ENCODE results near the gene SHISA8. TPM values are rescaled to one million over a fixed set of nuclear protein-coding genes. Genes with fewer than 3 reads are reported as not detected.
A peak's percentile ranks its signal among the peaks of the same experiment; 100 is the strongest.

Gene SHISA8
- total and polyA plus RNA-seq, 2 of the 13 experiments (the other 11 are each of a cell fraction or from before 2014, with no cell fraction given): not detected

DNA sequence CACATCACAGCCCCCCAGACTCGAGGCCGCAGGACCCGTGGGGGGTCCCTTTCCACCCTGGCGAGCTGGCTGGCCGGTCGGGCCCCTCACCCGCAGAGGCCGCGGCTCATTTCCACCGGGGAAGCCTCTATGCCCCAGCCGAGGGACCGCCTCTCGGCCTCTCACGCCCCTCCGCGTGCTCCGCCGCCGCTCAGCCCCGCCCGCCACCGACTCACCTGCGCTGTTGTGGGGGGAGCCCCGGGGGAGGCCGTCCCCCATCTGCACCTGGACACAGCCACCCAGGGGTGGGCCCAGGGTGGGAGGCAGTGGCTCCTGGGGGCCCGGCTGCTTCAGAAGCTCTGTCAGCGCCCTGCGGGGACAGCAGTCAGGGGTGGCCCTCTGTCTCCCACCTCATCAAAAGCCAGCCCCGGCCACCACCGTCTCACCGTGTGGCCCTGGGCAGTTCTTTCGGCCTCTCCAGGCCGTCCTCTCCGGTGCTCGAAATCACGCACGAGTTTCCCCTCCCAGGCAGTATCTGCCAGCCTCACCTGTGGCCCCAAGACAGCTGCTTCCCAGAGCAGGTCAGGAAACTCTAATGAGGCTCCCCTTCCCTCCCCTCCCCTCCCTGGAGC is 3.8 kb downstream of the SHISA8 start:
- CTCF ChIA-PET (ENCODE audit: low intra/inter-chr PET ratio, low total read pairs): no interaction called here
- no peak overlapping the region for H3K27ac ChIP-seq (ENCODE audit: extremely low read length, insufficient read depth, low read length)
- peak overlapping the region; percentile 61; the same call in 1 of the 2 replicates for H3K4me2 ChIP-seq (ENCODE audit: low read depth, low read length)
- H3K9me3 ChIP-seq (ENCODE audit: low read length): no peaks in the 10 kb centered on the region
- peaks cover 7% of the 10 kb centered on the region; the same call in 1 of the 2 replicates for H3K4me1 ChIP-seq (ENCODE audit: insufficient read depth, low read length)
- no peak for ATAC-seq
- no peaks in the 10 kb centered on the region for H3K36me3 ChIP-seq (replicated peaks in 1 of 2; ENCODE audit: control insufficient read depth in 1 of 2, insufficient read depth in 2 of 2, low read length in 2 of 2)
- intact Hi-C loops (cut with micrococcal nuclease; ENCODE audit: unreplicated experiment) (no loop called here), in situ Hi-C loops (cut with HindIII; ENCODE audit: extremely low pct_ligation_motif_present, low pct_unique_long_range_greater_than_20kb) (no loop called here)
- H3K79me2 ChIP-seq (ENCODE audit: insufficient read depth, low read length): no peaks in the 10 kb centered on the region
- H4K20me1 ChIP-seq (ENCODE audit: insufficient read depth, low read length): peaks cover 41% of the 10 kb centered on the region
- H2AFZ ChIP-seq (ENCODE audit: low read length): no peak overlapping the region
- POLR2A ChIA-PET: interaction anchor here (0.6 kb wide), 1 partner anchor 25 kb away, joined by 3 read pairs; no protein-coding TSS in a partner anchor
- H3K27me3 ChIP-seq (ENCODE audit: control insufficient read depth in 1 of 2, insufficient read depth in 2 of 2, low read length in 2 of 2): peaks cover 23 to 52% of the 10 kb centered on the region in 2 experiments
- DNase-seq (ENCODE audit: low spot score): no peak
- peak overlapping the region in 1 of 3 experiments; percentile 52; a peak in 2 of 6 replicates for H3K4me3 ChIP-seq (replicated peaks in 1 of 3; ENCODE audit: insufficient read depth in 1 of 3, low read depth in 2 of 3, low read length in 3 of 3)
- TF ChIP-seq, protein P1, sequence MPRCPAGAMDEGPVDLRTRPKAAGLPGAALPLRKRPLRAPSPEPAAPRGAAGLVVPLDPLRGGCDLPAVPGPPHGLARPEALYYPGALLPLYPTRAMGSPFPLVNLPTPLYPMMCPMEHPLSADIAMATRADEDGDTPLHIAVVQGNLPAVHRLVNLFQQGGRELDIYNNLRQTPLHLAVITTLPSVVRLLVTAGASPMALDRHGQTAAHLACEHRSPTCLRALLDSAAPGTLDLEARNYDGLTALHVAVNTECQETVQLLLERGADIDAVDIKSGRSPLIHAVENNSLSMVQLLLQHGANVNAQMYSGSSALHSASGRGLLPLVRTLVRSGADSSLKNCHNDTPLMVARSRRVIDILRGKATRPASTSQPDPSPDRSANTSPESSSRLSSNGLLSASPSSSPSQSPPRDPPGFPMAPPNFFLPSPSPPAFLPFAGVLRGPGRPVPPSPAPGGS (CRISPR knock-in tag; IDR thresholded peaks at IDR 0.05): no peak
- TF ChIP-seq, protein P2, sequence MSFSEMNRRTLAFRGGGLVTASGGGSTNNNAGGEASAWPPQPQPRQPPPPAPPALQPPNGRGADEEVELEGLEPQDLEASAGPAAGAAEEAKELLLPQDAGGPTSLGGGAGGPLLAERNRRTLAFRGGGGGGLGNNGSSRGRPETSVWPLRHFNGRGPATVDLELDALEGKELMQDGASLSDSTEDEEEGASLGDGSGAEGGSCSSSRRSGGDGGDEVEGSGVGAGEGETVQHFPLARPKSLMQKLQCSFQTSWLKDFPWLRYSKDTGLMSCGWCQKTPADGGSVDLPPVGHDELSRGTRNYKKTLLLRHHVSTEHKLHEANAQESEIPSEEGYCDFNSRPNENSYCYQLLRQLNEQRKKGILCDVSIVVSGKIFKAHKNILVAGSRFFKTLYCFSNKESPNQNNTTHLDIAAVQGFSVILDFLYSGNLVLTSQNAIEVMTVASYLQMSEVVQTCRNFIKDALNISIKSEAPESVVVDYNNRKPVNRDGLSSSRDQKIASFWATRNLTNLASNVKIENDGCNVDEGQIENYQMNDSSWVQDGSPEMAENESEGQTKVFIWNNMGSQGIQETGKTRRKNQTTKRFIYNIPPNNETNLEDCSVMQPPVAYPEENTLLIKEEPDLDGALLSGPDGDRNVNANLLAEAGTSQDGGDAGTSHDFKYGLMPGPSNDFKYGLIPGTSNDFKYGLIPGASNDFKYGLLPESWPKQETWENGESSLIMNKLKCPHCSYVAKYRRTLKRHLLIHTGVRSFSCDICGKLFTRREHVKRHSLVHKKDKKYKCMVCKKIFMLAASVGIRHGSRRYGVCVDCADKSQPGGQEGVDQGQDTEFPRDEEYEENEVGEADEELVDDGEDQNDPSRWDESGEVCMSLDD (CRISPR knock-in tag; IDR thresholded peaks at IDR 0.05; ENCODE audit: borderline replicate concordance): no peak
- TF ChIP-seq, protein P3, sequence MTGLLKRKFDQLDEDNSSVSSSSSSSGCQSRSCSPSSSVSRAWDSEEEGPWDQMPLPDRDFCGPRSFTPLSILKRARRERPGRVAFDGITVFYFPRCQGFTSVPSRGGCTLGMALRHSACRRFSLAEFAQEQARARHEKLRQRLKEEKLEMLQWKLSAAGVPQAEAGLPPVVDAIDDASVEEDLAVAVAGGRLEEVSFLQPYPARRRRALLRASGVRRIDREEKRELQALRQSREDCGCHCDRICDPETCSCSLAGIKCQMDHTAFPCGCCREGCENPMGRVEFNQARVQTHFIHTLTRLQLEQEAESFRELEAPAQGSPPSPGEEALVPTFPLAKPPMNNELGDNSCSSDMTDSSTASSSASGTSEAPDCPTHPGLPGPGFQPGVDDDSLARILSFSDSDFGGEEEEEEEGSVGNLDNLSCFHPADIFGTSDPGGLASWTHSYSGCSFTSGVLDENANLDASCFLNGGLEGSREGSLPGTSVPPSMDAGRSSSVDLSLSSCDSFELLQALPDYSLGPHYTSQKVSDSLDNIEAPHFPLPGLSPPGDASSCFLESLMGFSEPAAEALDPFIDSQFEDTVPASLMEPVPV (CRISPR knock-in tag; IDR thresholded peaks at IDR 0.05): no peak
- TF ChIP-seq, protein P4, sequence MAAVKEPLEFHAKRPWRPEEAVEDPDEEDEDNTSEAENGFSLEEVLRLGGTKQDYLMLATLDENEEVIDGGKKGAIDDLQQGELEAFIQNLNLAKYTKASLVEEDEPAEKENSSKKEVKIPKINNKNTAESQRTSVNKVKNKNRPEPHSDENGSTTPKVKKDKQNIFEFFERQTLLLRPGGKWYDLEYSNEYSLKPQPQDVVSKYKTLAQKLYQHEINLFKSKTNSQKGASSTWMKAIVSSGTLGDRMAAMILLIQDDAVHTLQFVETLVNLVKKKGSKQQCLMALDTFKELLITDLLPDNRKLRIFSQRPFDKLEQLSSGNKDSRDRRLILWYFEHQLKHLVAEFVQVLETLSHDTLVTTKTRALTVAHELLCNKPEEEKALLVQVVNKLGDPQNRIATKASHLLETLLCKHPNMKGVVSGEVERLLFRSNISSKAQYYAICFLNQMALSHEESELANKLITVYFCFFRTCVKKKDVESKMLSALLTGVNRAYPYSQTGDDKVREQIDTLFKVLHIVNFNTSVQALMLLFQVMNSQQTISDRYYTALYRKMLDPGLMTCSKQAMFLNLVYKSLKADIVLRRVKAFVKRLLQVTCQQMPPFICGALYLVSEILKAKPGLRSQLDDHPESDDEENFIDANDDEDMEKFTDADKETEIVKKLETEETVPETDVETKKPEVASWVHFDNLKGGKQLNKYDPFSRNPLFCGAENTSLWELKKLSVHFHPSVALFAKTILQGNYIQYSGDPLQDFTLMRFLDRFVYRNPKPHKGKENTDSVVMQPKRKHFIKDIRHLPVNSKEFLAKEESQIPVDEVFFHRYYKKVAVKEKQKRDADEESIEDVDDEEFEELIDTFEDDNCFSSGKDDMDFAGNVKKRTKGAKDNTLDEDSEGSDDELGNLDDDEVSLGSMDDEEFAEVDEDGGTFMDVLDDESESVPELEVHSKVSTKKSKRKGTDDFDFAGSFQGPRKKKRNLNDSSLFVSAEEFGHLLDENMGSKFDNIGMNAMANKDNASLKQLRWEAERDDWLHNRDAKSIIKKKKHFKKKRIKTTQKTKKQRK (IDR thresholded peaks at IDR 0.05; ENCODE audit: low read length): no peak
- WGBS (ENCODE audit: low lambda C conversion rate): 31% methylated on average over 15 of the region's 37 CpGs
- FAIRE-seq: no peak
- no peak overlapping the region for H3K9ac ChIP-seq (ENCODE audit: insufficient read depth, low read depth, low read length)
- no TSS peak for BruUV-seq (replicated peaks)

All from HepG2 (cell line).